ENCODE data around the gene SIAE.

Gene SIAE

GRCh38 chr11:124667601-124668000, 5.9 kb downstream of the SIAE start (continued):
- TF ChIP-seq, protein P1, sequence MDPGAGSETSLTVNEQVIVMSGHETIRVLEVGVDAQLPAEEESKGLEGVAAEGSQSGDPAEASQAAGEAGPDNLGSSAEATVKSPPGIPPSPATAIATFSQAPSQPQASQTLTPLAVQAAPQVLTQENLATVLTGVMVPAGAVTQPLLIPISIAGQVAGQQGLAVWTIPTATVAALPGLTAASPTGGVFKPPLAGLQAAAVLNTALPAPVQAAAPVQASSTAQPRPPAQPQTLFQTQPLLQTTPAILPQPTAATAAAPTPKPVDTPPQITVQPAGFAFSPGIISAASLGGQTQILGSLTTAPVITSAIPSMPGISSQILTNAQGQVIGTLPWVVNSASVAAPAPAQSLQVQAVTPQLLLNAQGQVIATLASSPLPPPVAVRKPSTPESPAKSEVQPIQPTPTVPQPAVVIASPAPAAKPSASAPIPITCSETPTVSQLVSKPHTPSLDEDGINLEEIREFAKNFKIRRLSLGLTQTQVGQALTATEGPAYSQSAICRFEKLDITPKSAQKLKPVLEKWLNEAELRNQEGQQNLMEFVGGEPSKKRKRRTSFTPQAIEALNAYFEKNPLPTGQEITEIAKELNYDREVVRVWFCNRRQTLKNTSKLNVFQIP (CRISPR knock-in tag; IDR thresholded peaks at IDR 0.05; ENCODE audit: borderline replicate concordance, low read depth) = no peak

DNA sequence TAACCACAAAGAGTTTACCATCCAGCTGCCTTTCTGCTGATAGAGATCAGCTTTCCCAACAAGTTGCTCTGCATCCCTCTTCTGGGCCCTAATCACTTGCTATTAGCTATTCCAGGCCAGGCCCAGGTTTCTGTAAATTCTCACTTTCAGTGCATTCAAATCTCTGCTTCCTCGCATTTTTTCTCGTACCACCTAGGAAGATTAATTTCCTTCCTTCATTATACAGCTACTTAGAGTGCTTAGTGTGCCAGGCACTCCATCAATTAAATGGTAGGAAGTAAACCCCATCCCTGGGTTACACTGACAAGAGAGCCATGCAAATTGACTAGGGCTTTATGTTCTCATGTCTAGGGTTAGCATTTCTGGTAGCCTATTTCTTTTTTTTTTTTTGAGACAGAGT, 9.7 kb downstream of the SIAE start:
- ATAC-seq = no peak
- no peak for TF ChIP-seq ZFP30 (CRISPR knock-in tag; IDR thresholded peaks at IDR 0.05)
- TF ChIP-seq RARB (CRISPR knock-in tag; IDR thresholded peaks at IDR 0.05) = no peak
- no peak for TF ChIP-seq ESRRG (CRISPR knock-in tag; IDR thresholded peaks at IDR 0.05)

DNA sequence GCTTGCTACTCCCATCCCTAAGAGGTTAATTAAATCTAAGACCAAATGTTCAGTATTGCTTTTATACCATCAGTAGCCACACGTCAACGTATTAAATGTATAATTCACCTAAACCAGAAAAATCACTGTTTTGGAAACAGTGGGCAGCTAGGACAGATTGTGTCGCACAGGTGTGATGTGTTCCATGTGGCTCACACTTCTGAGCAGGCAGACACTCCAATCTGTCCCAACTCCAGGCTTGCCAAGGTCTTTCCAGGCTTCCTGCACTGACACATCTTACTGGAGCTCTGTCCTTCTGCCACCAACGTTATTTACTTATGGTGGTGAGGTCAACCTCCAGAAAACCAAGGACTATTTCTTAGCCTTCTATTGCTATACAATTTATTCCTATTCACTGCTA, 11.4 kb downstream of the SIAE start:
- ATAC-seq = no peak

GRCh38 chr11:124661553-124661952, 12.0 kb downstream of the SIAE start:
- TF ChIP-seq CREB5 (CRISPR knock-in tag; IDR thresholded peaks at IDR 0.05; ENCODE audit: low read depth) = no peak
- TF ChIP-seq, protein P1 (CRISPR knock-in tag; IDR thresholded peaks at IDR 0.05; ENCODE audit: borderline replicate concordance, low read depth) = no peak
- no peak for TF ChIP-seq ARNTL (CRISPR knock-in tag; IDR thresholded peaks at IDR 0.05; ENCODE audit: borderline replicate concordance, low read depth)
- no peak for ATAC-seq

More for the DNA sequence above, 11.4 kb downstream of the SIAE start:
- TF ChIP-seq RARB (CRISPR knock-in tag; IDR thresholded peaks at IDR 0.05) = no peak
- no peak for TF ChIP-seq CSDC2 (CRISPR knock-in tag; IDR thresholded peaks at IDR 0.05)
- TF ChIP-seq ESRRG (CRISPR knock-in tag; IDR thresholded peaks at IDR 0.05) = no peak
- no peak for TF ChIP-seq ZNF70 (CRISPR knock-in tag; IDR thresholded peaks at IDR 0.05)
- no peak for TF ChIP-seq GLIS3 (CRISPR knock-in tag; IDR thresholded peaks at IDR 0.05)
- no peak for TF ChIP-seq SNAI2 (CRISPR knock-in tag; IDR thresholded peaks at IDR 0.05)
- TF ChIP-seq, protein P2, sequence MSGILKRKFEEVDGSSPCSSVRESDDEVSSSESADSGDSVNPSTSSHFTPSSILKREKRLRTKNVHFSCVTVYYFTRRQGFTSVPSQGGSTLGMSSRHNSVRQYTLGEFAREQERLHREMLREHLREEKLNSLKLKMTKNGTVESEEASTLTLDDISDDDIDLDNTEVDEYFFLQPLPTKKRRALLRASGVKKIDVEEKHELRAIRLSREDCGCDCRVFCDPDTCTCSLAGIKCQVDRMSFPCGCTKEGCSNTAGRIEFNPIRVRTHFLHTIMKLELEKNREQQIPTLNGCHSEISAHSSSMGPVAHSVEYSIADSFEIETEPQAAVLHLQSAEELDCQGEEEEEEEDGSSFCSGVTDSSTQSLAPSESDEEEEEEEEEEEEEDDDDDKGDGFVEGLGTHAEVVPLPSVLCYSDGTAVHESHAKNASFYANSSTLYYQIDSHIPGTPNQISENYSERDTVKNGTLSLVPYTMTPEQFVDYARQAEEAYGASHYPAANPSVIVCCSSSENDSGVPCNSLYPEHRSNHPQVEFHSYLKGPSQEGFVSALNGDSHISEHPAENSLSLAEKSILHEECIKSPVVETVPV (CRISPR knock-in tag; IDR thresholded peaks at IDR 0.05) = no peak
- no peak for TF ChIP-seq PPARA (CRISPR knock-in tag; IDR thresholded peaks at IDR 0.05; ENCODE audit: borderline replicate concordance)
- no peak for TF ChIP-seq ZC3H10 (CRISPR knock-in tag; IDR thresholded peaks at IDR 0.05)
- no peak for TF ChIP-seq ZNF8 (CRISPR knock-in tag; IDR thresholded peaks at IDR 0.05)

GRCh38 chr11:124658986-124659385, 14.6 kb downstream of the SIAE start:
- TF ChIP-seq GLIS3 (CRISPR knock-in tag; IDR thresholded peaks at IDR 0.05) = no peak
- TF ChIP-seq PATZ1 (CRISPR knock-in tag; IDR thresholded peaks at IDR 0.05; ENCODE audit: borderline replicate concordance) = no peak
- TF ChIP-seq CSDC2 (CRISPR knock-in tag; IDR thresholded peaks at IDR 0.05) = no peak
- no peak for TF ChIP-seq ZC3H10 (CRISPR knock-in tag; IDR thresholded peaks at IDR 0.05)
- no peak for TF ChIP-seq ISL1 (CRISPR knock-in tag; IDR thresholded peaks at IDR 0.05)
- TF ChIP-seq TSHZ2 (CRISPR knock-in tag; IDR thresholded peaks at IDR 0.05) = no peak
- TF ChIP-seq, protein P1 (CRISPR knock-in tag; IDR thresholded peaks at IDR 0.05; ENCODE audit: borderline replicate concordance, low read depth) = no peak

More at GRCh38 chr11:124658986-124659385, 14.6 kb downstream of the SIAE start:
- ATAC-seq = no peak

Data from SK-N-SH treated with all-trans-retinoic acid at 6 μM for 48 hours (cell line).